HCT116 (cell line): ENCODE measurements around the gene P2RY14. TPM values are rescaled to one million over a fixed set of nuclear protein-coding genes. Genes with fewer than 3 reads are reported as not detected.

Experiments used
- ATAC-seq: fragments of 200-7000 bp; cut with Tn5 transposase; 2 replicates; pipeline ENCODE4 v1.9.1; 2020; ENCODE audit warnings: mild to moderate bottlenecking, moderate library complexity
- BruUV-seq: library from RNA; stranded (reverse); fragments of 400-500 nt; replicated peaks from 2 replicates; lab custom pipeline; 2021; lab: Mats Ljungman, UMichigan
- CTCF ChIA-PET: fragments of 300-600 bp; sonication (Branson Sonifier 250); formaldehyde crosslinking; loops from one replicate; lab custom pipeline; 2021; ENCODE audit warnings: antibody characterized with exemption; lab: Charles Lee
- POLR2A ChIA-PET: fragments of 300-600, 350-600 bp; sonication (Branson Sonifier 250); formaldehyde crosslinking; loops from one replicate; lab custom pipeline; 2021; ENCODE audit warnings: antibody characterized with exemption; lab: Charles Lee
- RAD21 ChIA-PET, 2 experiments: fragments of 300-600 bp; sonication (Branson Sonifier 250); formaldehyde crosslinking; loops; one replicate each; lab custom pipeline; 2023; ENCODE audit warnings: low total read pairs in 2 of 2; ENCODE audit not compliant: uncharacterized antibody in 2 of 2, unreplicated experiment in 2 of 2, low non-redundant PET in 1 of 2; lab: Charles Lee
- DNase-seq: peaks from one replicate; pipeline ENCODE4 v3.0.0-alpha.2; 2010; ENCODE audit warnings: low read depth, low spot score
- H2AFZ ChIP-seq: fragments of 200-600 bp; shearing (Covaris generic), sonication (generic); 2 replicates; pipeline ENCODE4 v1.6.1; 2017; ENCODE audit warnings: low read depth, mixed run types, mixed read lengths, antibody characterized with exemption, low read length; ENCODE audit not compliant: poor library complexity, severe bottlenecking
- H3K27ac ChIP-seq: 2 replicates; pipeline ENCODE4 v1.5.1; 2012; ENCODE audit warnings: low read depth, low read length
- H3K27me3 ChIP-seq: fragments of 200-600 bp; sonication (generic); 2 replicates; pipeline ENCODE4 v1.6.1; 2016; ENCODE audit warnings: mixed run types, low read length, mixed read lengths; ENCODE audit not compliant: insufficient read depth
- H3K36me3 ChIP-seq, 2 experiments: fragments of 200-500 bp in 1 of 2; fragments of 200-600 bp in 1 of 2; sonication (Bioruptor generic) in 1 of 2; sonication (generic) in 1 of 2; 2 replicates each; pipeline versions ENCODE4 v1.5.1 to v1.6.1; 2014 to 2016; ENCODE audit warnings: low read length in 2 of 2, inconsistent platforms in 1 of 2, mixed read lengths in 1 of 2, mixed run types in 1 of 2; ENCODE audit not compliant: insufficient read depth in 2 of 2, control insufficient read depth in 1 of 2
- H3K4me1 ChIP-seq, 2 experiments: fragments of 200-600 bp in 1 of 2; sonication (generic) in 1 of 2; 2 replicates each; pipeline versions ENCODE4 v1.5.1 to v1.6.1; 2012 to 2017; ENCODE audit warnings: low read length in 2 of 2, inconsistent platforms in 1 of 2, mild to moderate bottlenecking in 1 of 2, mixed read lengths in 1 of 2, mixed run types in 1 of 2, moderate library complexity in 1 of 2; ENCODE audit not compliant: insufficient read depth in 2 of 2, control insufficient read depth in 1 of 2
- H3K4me2 ChIP-seq: fragments of 200-600 bp; sonication (generic); 2 replicates; pipeline ENCODE4 v1.6.1; 2017; ENCODE audit warnings: mixed run types, low read length, mixed read lengths
- H3K4me3 ChIP-seq, 2 experiments: fragments of 200-600 bp in 1 of 2; sonication (generic) in 1 of 2; replicated peaks in 1 of 2; 2 replicates each; pipeline ENCODE4 v1.5.1; 2011 to 2016; ENCODE audit warnings: low read length in 2 of 2, control low read depth in 1 of 2, low read depth in 1 of 2, mild to moderate bottlenecking in 1 of 2, mixed read lengths in 1 of 2, mixed run types in 1 of 2
- H3K79me2 ChIP-seq: fragments of 200-600 bp; sonication (generic); 2 replicates; pipeline ENCODE4 v1.6.1; 2017; ENCODE audit warnings: mild to moderate bottlenecking, mixed run types, low read length, moderate library complexity, mixed read lengths; ENCODE audit not compliant: insufficient read depth
- H3K9ac ChIP-seq: fragments of 200-600 bp; sonication (generic); 2 replicates; pipeline ENCODE4 v1.6.1; 2016; ENCODE audit warnings: low read length, mixed read lengths
- H3K9me2 ChIP-seq: fragments of 200-600 bp; sonication (generic), shearing (Covaris generic); 2 replicates; pipeline ENCODE4 v1.6.1; 2017; ENCODE audit warnings: mixed run types, mild to moderate bottlenecking, moderate library complexity; ENCODE audit not compliant: insufficient read depth
- H3K9me3 ChIP-seq, 2 experiments: fragments of 200-500 bp in 1 of 2; fragments of 200-600 bp in 1 of 2; sonication (Bioruptor generic) in 1 of 2; sonication (generic) in 1 of 2; 2 replicates each; pipeline ENCODE4 v1.6.1; 2014 to 2017; ENCODE audit warnings: low read length in 2 of 2, mixed read lengths in 2 of 2, inconsistent platforms in 1 of 2, low read depth in 1 of 2, mild to moderate bottlenecking in 1 of 2, mixed run types in 1 of 2, moderate library complexity in 1 of 2; ENCODE audit not compliant: control insufficient read depth in 1 of 2, insufficient read depth in 1 of 2
- H4K20me1 ChIP-seq: fragments of 200-600 bp; sonication (generic), shearing (Covaris generic); 2 replicates; pipeline ENCODE4 v1.6.1; 2017; ENCODE audit warnings: mixed run types, mild to moderate bottlenecking, moderate library complexity; ENCODE audit not compliant: insufficient read depth
- ATF3 ChIP-seq: IDR thresholded peaks from 2 replicates; pipeline ENCODE4 v1.6.1; 2012
- CEBPB ChIP-seq: IDR thresholded peaks from 2 replicates; pipeline ENCODE4 v1.6.1; 2012; ENCODE audit warnings: low read depth
- CTCF ChIP-seq, 3 experiments: fragments of 200-600 bp in 1 of 3; sonication (generic) in 1 of 3; IDR thresholded peaks in 2 of 3; conservative IDR thresholded peaks in 1 of 3; 2 replicates each; pipeline ENCODE4 v1.5.1; 2012 to 2017; ENCODE audit warnings: low read depth in 2 of 3, low read length in 2 of 3, antibody characterized with exemption in 1 of 3, borderline replicate concordance in 1 of 3, control low read depth in 1 of 3, mild to moderate bottlenecking in 1 of 3, mixed read lengths in 1 of 3, mixed run types in 1 of 3, moderate library complexity in 1 of 3; ENCODE audit not compliant: insufficient read depth in 1 of 3
- EGR1 ChIP-seq: IDR thresholded peaks from 2 replicates; pipeline ENCODE4 v1.6.1; 2012; ENCODE audit warnings: low read depth
- EZH2 ChIP-seq: fragments of 200-600 bp; sonication (generic); IDR thresholded peaks from 2 replicates; pipeline ENCODE4 v1.6.1; 2017; ENCODE audit warnings: antibody characterized with exemption, mixed run types
- EZH2phosphoT487 ChIP-seq: fragments of 200-600 bp; IDR thresholded peaks from 2 replicates; pipeline ENCODE4 v1.6.1; 2018; ENCODE audit warnings: antibody characterized with exemption, borderline replicate concordance
- JUND ChIP-seq: IDR thresholded peaks from 2 replicates; pipeline ENCODE4 v1.6.1; 2012
- POLR2AphosphoS5 ChIP-seq: IDR thresholded peaks from 2 replicates; pipeline ENCODE4 v1.6.1; 2011; ENCODE audit warnings: mild to moderate bottlenecking, low read depth, low read length, moderate library complexity
- RAD21 ChIP-seq: IDR thresholded peaks from 2 replicates; pipeline ENCODE4 v1.6.1; 2012; ENCODE audit warnings: low read depth, mild to moderate bottlenecking
- ZBTB33 ChIP-seq: IDR thresholded peaks from 2 replicates; pipeline ENCODE4 v1.6.1; 2011; ENCODE audit warnings: mild to moderate bottlenecking, low read length, moderate library complexity; ENCODE audit not compliant: insufficient replicate concordance; ENCODE audit errors: extremely low read depth
- intact Hi-C: fragments of 100-400 bp; cut with micrococcal nuclease; formaldehyde crosslinking; loops from 2 replicates; pipeline ENCODE4 v1.10.0; 2022
- total RNA-seq: library from RNA; stranded (reverse); gene quantifications from one replicate; pipeline ENCODE4 v1.2.1, GENCODE V29; 2021; ENCODE audit not compliant: unreplicated experiment

Gene P2RY14
- total RNA-seq, 1 experiment from 2014 or later = not detected

- Histone ChIP-seq H3K9me2 (0 out of 2 replicates have a peak, but pooled peaks cover 3% of the 10 kb centered on the region), H3K4me3 (no peak within 1 kb of the TSS), H3K4me2 (no peak within 1 kb of the TSS), H3K9me3 (no peaks in the 10 kb centered on the region), H3K27ac (no peak within 1 kb of the TSS), H2AFZ (no peak within 1 kb of the TSS), H3K79me2 (no peaks in the 10 kb centered on the region), H3K27me3 (no peaks in the 10 kb centered on the region), H3K36me3 (no peaks in the 10 kb centered on the region), H3K4me1 (no peaks in the 10 kb centered on the region), H4K20me1 (no peaks in the 10 kb centered on the region), H3K9ac (no peak within 1 kb of the TSS)
- RAD21 ChIA-PET = no interaction called here
- BruUV-seq = no TSS peak
- no peak for ATAC-seq
- POLR2A ChIA-PET = no interaction called here
- intact Hi-C loops = no loop called here
- CTCF ChIA-PET = no interaction called here
- no peak for DNase-seq
- TF ChIP-seq ZBTB33 (no peak), RAD21 (no peak), ATF3 (no peak), EZH2phosphoT487 (no peak), EGR1 (no peak), CEBPB (no peak), POLR2AphosphoS5 (no peak), CTCF (IDR thresholded peaks at IDR 0.05 in 2 of 3, conservative IDR thresholded peaks at IDR 0.05 in 1 of 3; ENCODE audit: borderline replicate concordance in 1 of 3, insufficient read depth in 1 of 3, low read depth in 2 of 3, low read length in 2 of 3) (no peak), EZH2 (no peak), JUND (no peak)
These were observed 75.3 kb downstream of the P2RY14 start, which contains the start of gene GPR171 for GRCh38 chr3:151203051-151203420. Gene GPR171 (minus strand): TSS chr3:151203216. CDS start chr3:151199386, 3,830 bp downstream.
